ENCODE results near the gene PHYHIPL. TPM values are rescaled to one million over a fixed set of nuclear protein-coding genes. Genes with fewer than 3 reads are reported as not detected.

PHYHIPL gene
- total and polyA plus RNA-seq, 2 of the 4 experiments (the other 2 are of a cell fraction) = not detected

DNA sequence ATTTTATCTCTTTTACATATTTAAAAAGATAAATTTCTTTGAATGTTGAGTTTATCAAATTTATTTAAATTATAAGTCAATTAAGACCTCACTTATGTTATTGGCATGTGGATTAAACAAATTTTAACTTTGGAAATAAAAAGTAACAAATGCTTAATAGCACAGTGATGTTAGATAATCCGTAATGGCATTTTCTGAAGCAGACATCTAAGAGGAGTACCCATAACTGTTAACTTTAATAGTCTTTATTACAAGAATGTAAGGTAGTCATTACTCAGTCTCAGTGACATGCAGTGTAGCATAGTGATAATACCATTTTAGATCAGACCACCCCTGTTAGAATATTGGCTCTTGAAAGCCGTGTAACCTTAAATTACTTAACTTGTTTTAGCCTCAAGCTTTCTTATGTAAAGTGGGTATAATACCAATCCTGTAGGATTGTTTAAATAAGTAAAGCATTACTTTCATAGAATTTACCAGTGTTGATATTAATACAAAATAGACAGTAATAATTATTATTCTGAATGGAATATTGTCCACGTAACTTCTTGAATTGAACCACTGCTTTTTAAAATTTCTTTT is 4.3 kb downstream of the PHYHIPL start:
- intact Hi-C loops (cut with micrococcal nuclease) = loop anchor here (1.0 to 5.0 kb wide), 3 partner anchors 228 to 768 kb away; no protein-coding TSS in a partner anchor
- WGBS, 2 experiments (ENCODE audit: extremely low coverage in 2 of 2, insufficient read length in 1 of 2) = no CpG with 5 or more reads among the region's 3 CpGs
- H2BK120ac ChIP-seq (ENCODE audit: low read depth, low read length) = no peak overlapping the region
- H4K91ac ChIP-seq (ENCODE audit: insufficient read depth, low read depth, low read length) = no peak overlapping the region
- H3K9ac ChIP-seq (ENCODE audit: low read depth, low read length) = no peak overlapping the region
- ATAC-seq (ENCODE audit: low read depth) (no peak), DNase-seq (no peak)
- H2BK5ac ChIP-seq (ENCODE audit: low read depth, low read length, poor library complexity, severe bottlenecking) = no peak overlapping the region
- H2AFZ ChIP-seq (replicated peaks; ENCODE audit: low read length, poor library complexity) = no peak overlapping the region
- no peak overlapping the region for H2AK9ac ChIP-seq (replicated peaks; ENCODE audit: low read depth, low read length, poor library complexity)
- H3K4me2 ChIP-seq (ENCODE audit: low read depth, low read length) = no peak overlapping the region
- POLR2A ChIA-PET (ENCODE audit: unreplicated experiment) = no interaction called here
- no peak overlapping the region for H2BK20ac ChIP-seq (ENCODE audit: low read depth, low read length)
- no peaks in the 10 kb centered on the region for H4K20me1 ChIP-seq (ENCODE audit: insufficient read depth, low read length)
- H3K23ac ChIP-seq (ENCODE audit: low read depth, low read length) = no peak overlapping the region
- H4K5ac ChIP-seq (ENCODE audit: low read depth, low read length) = no peak overlapping the region
- H3K27ac ChIP-seq (ENCODE audit: insufficient read depth, low read length) = no peak overlapping the region
- H3K4me3 ChIP-seq (ENCODE audit: insufficient read depth, low read depth, low read length) = no peak overlapping the region
- no peak overlapping the region for H4K8ac ChIP-seq (ENCODE audit: low read depth in 2 of 2, low read length in 2 of 2)
- in situ Hi-C loops (cut with MboI; ENCODE audit: low sequenced_read_pairs) = no loop called here
- H3K4me1 ChIP-seq (ENCODE audit: control insufficient read depth, insufficient read depth, low read length) = no peaks in the 10 kb centered on the region
- H2BK15ac ChIP-seq (ENCODE audit: low read depth, low read length) = no peak overlapping the region
- no peaks in the 10 kb centered on the region for H3K9me3 ChIP-seq (ENCODE audit: control insufficient read depth, insufficient read depth, low read length)
- dilution Hi-C loops (cut with HindIII; ENCODE audit: low sequenced_read_pairs, unreplicated experiment) = no loop called here
- no peak overlapping the region for H3K56ac ChIP-seq (ENCODE audit: extremely low read depth, insufficient read depth, low read length)
- BruUV-seq (replicated peaks) = no TSS peak
- H2AK5ac ChIP-seq (ENCODE audit: low read depth, low read length) = no peak overlapping the region
- no peaks in the 10 kb centered on the region for H3K79me1 ChIP-seq (ENCODE audit: low read depth in 1 of 2, low read length in 2 of 2)
- H3K4ac ChIP-seq (ENCODE audit: low read depth, low read length) = no peak overlapping the region
- no peaks in the 10 kb centered on the region for H3K36me3 ChIP-seq (ENCODE audit: control insufficient read depth, insufficient read depth, low read length)
- CTCF ChIA-PET = no interaction called here
- peaks cover 13% of the 10 kb centered on the region for H3K27me3 ChIP-seq (ENCODE audit: control insufficient read depth, insufficient read depth, low read length)
- H3K9me1 ChIP-seq (ENCODE audit: insufficient read depth, low read length) = no peaks in the 10 kb centered on the region
- H3K14ac ChIP-seq (replicated peaks; ENCODE audit: low read depth, low read length) = no peak overlapping the region
- no peak overlapping the region for H3K18ac ChIP-seq (ENCODE audit: low read depth, low read length)
- no peak for TF ChIP-seq NFE2L2 (IDR thresholded peaks at IDR 0.05; ENCODE audit: low read depth, low read length)
- TF ChIP-seq MAZ (IDR thresholded peaks at IDR 0.05; ENCODE audit: borderline replicate concordance, low read depth, low read length) = no peak
- TF ChIP-seq POLR2A (IDR thresholded peaks at IDR 0.05; ENCODE audit: low read depth, low read length) = no peak
- TF ChIP-seq MXI1 (IDR thresholded peaks at IDR 0.05; ENCODE audit: borderline replicate concordance, low read depth, low read length) = no peak
- TF ChIP-seq, protein P1, sequence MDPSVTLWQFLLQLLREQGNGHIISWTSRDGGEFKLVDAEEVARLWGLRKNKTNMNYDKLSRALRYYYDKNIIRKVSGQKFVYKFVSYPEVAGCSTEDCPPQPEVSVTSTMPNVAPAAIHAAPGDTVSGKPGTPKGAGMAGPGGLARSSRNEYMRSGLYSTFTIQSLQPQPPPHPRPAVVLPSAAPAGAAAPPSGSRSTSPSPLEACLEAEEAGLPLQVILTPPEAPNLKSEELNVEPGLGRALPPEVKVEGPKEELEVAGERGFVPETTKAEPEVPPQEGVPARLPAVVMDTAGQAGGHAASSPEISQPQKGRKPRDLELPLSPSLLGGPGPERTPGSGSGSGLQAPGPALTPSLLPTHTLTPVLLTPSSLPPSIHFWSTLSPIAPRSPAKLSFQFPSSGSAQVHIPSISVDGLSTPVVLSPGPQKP (IDR thresholded peaks at IDR 0.05; ENCODE audit: borderline replicate concordance, low read depth, low read length) = no peak
- no peak for TF ChIP-seq RCOR1 (IDR thresholded peaks at IDR 0.05; ENCODE audit: insufficient replicate concordance, low read length)
- no peak for TF ChIP-seq MAFK (IDR thresholded peaks at IDR 0.05; ENCODE audit: low read depth, low read length)
- TF ChIP-seq, protein P2, sequence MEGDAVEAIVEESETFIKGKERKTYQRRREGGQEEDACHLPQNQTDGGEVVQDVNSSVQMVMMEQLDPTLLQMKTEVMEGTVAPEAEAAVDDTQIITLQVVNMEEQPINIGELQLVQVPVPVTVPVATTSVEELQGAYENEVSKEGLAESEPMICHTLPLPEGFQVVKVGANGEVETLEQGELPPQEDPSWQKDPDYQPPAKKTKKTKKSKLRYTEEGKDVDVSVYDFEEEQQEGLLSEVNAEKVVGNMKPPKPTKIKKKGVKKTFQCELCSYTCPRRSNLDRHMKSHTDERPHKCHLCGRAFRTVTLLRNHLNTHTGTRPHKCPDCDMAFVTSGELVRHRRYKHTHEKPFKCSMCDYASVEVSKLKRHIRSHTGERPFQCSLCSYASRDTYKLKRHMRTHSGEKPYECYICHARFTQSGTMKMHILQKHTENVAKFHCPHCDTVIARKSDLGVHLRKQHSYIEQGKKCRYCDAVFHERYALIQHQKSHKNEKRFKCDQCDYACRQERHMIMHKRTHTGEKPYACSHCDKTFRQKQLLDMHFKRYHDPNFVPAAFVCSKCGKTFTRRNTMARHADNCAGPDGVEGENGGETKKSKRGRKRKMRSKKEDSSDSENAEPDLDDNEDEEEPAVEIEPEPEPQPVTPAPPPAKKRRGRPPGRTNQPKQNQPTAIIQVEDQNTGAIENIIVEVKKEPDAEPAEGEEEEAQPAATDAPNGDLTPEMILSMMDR (conservative IDR thresholded peaks at IDR 0.05; ENCODE audit: low read depth, low read length) = no peak
